ENCODE measurements around the gene ITGA8. TPM values are rescaled to one million over a fixed set of nuclear protein-coding genes. Genes with fewer than 3 reads are reported as not detected.

ITGA8 gene
- total and polyA plus RNA-seq, 9 of the 15 experiments (the other 6 are each of a cell fraction or from before 2014, with no cell fraction given), result 0.01 to 0.07 (median 0.04) TPM; not detected in 5

DNA sequence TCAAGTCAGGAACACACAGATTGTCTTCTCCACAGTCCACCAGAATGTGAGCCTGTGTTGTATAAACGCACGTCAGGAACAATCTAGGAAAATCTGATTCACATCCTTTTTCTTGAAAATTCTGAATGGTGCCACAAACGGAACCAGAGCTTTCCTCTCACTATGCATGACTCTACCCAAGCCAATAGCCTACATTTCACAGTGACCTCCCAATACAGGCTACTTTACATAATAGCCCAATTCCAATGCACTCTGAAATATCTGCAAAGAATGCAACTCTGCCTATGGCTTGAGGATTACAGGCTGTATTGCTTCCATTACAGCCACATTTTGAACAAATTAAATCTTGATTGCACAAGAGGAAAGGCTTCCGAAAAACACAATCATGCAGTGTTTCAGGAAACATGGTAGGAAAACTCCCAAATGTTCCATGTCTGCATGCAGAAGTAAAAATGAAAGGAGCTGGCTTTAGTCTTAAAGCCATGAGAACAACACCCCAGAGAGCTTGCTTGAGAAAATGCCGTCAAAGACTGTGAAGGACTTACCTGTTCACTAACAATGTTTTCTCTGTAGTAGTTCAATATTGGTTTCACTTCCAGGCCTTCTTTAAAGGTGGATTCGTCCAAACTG is 113.9 kb downstream of the ITGA8 start:
- Histone ChIP-seq H4K20me1 (replicated peaks; ENCODE audit: control insufficient read depth, insufficient read depth, low read length) (no peaks in the 10 kb centered on the region), H3K36me3 (ENCODE audit: control insufficient read depth, insufficient read depth, low read length) (no peaks in the 10 kb centered on the region), H3K9me1 (ENCODE audit: control insufficient read depth, insufficient read depth, low read length) (no peaks in the 10 kb centered on the region), H3K4me3 (no peak overlapping the region), H3K27ac (ENCODE audit: extremely low read depth, low read depth, low read length) (no peak overlapping the region), H3K9me3 (replicated peaks; ENCODE audit: control insufficient read depth, insufficient read depth, low read depth, low read length) (no peaks in the 10 kb centered on the region), H3K79me2 (ENCODE audit: control insufficient read depth, insufficient read depth, low read length) (no peaks in the 10 kb centered on the region), H3K4me1 (replicated peaks in 1 of 2; ENCODE audit: control insufficient read depth in 2 of 2, insufficient read depth in 2 of 2, low read length in 2 of 2) (peaks cover 0 to 11% of the 10 kb centered on the region in 2 experiments; a peak in 2 of 5 replicates), H3K27me3 (ENCODE audit: control insufficient read depth in 2 of 2, insufficient read depth in 2 of 2, low read length in 2 of 2) (no peaks in the 10 kb centered on the region; a peak in 1 of 5 replicates), H3K4me2 (ENCODE audit: insufficient read depth, low read length) (no peak overlapping the region), H3K9ac (ENCODE audit: insufficient read depth in 1 of 2, low read depth in 2 of 2, low read length in 2 of 2) (no peak overlapping the region), H2AFZ (ENCODE audit: low read depth, low read length) (peak overlapping the region; percentile 33; the same call in 1 of the 2 replicates)
- WGBS (ENCODE audit: insufficient coverage, low coverage, missing lambda C conversion rate), result 11% methylated on average over 6 of the region's 6 CpGs
- DNase-seq (ENCODE audit: extremely low read depth in 1 of 4, low spot score in 3 of 4) (no peak), FAIRE-seq (no peak), ATAC-seq (no peak)
- CTCF ChIA-PET (ENCODE audit: low intra/inter-chr PET ratio), result no interaction called here
- intact Hi-C loops (cut with micrococcal nuclease), result no loop called here
- no TSS peak for BruUV-seq (replicated peaks)
- POLR2A ChIA-PET, result interaction anchor here (1.4 to 1.5 kb wide), 2 partner anchors 12 to 15 kb away, joined by 3 to 4 read pairs; no protein-coding TSS in a partner anchor
- in situ Hi-C loops (cut with MboI), result no loop called here
- TF ChIP-seq SNRNP70 (optimal IDR thresholded peaks at IDR 0.05; ENCODE audit: low read depth, low read length), result no peak
- TF ChIP-seq KLF16 (IDR thresholded peaks at IDR 0.05), result no peak
- TF ChIP-seq, protein P1, sequence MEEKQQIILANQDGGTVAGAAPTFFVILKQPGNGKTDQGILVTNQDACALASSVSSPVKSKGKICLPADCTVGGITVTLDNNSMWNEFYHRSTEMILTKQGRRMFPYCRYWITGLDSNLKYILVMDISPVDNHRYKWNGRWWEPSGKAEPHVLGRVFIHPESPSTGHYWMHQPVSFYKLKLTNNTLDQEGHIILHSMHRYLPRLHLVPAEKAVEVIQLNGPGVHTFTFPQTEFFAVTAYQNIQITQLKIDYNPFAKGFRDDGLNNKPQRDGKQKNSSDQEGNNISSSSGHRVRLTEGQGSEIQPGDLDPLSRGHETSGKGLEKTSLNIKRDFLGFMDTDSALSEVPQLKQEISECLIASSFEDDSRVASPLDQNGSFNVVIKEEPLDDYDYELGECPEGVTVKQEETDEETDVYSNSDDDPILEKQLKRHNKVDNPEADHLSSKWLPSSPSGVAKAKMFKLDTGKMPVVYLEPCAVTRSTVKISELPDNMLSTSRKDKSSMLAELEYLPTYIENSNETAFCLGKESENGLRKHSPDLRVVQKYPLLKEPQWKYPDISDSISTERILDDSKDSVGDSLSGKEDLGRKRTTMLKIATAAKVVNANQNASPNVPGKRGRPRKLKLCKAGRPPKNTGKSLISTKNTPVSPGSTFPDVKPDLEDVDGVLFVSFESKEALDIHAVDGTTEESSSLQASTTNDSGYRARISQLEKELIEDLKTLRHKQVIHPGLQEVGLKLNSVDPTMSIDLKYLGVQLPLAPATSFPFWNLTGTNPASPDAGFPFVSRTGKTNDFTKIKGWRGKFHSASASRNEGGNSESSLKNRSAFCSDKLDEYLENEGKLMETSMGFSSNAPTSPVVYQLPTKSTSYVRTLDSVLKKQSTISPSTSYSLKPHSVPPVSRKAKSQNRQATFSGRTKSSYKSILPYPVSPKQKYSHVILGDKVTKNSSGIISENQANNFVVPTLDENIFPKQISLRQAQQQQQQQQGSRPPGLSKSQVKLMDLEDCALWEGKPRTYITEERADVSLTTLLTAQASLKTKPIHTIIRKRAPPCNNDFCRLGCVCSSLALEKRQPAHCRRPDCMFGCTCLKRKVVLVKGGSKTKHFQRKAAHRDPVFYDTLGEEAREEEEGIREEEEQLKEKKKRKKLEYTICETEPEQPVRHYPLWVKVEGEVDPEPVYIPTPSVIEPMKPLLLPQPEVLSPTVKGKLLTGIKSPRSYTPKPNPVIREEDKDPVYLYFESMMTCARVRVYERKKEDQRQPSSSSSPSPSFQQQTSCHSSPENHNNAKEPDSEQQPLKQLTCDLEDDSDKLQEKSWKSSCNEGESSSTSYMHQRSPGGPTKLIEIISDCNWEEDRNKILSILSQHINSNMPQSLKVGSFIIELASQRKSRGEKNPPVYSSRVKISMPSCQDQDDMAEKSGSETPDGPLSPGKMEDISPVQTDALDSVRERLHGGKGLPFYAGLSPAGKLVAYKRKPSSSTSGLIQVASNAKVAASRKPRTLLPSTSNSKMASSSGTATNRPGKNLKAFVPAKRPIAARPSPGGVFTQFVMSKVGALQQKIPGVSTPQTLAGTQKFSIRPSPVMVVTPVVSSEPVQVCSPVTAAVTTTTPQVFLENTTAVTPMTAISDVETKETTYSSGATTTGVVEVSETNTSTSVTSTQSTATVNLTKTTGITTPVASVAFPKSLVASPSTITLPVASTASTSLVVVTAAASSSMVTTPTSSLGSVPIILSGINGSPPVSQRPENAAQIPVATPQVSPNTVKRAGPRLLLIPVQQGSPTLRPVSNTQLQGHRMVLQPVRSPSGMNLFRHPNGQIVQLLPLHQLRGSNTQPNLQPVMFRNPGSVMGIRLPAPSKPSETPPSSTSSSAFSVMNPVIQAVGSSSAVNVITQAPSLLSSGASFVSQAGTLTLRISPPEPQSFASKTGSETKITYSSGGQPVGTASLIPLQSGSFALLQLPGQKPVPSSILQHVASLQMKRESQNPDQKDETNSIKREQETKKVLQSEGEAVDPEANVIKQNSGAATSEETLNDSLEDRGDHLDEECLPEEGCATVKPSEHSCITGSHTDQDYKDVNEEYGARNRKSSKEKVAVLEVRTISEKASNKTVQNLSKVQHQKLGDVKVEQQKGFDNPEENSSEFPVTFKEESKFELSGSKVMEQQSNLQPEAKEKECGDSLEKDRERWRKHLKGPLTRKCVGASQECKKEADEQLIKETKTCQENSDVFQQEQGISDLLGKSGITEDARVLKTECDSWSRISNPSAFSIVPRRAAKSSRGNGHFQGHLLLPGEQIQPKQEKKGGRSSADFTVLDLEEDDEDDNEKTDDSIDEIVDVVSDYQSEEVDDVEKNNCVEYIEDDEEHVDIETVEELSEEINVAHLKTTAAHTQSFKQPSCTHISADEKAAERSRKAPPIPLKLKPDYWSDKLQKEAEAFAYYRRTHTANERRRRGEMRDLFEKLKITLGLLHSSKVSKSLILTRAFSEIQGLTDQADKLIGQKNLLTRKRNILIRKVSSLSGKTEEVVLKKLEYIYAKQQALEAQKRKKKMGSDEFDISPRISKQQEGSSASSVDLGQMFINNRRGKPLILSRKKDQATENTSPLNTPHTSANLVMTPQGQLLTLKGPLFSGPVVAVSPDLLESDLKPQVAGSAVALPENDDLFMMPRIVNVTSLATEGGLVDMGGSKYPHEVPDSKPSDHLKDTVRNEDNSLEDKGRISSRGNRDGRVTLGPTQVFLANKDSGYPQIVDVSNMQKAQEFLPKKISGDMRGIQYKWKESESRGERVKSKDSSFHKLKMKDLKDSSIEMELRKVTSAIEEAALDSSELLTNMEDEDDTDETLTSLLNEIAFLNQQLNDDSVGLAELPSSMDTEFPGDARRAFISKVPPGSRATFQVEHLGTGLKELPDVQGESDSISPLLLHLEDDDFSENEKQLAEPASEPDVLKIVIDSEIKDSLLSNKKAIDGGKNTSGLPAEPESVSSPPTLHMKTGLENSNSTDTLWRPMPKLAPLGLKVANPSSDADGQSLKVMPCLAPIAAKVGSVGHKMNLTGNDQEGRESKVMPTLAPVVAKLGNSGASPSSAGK (IDR thresholded peaks at IDR 0.05), result no peak
- no peak for TF ChIP-seq ATF1 (CRISPR knock-in tag; IDR thresholded peaks at IDR 0.05)
- no peak for TF ChIP-seq ATF1 (tag; IDR thresholded peaks at IDR 0.05)
- no peak for TF ChIP-seq HMG20B (CRISPR knock-in tag; IDR thresholded peaks at IDR 0.05)
- no peak for TF ChIP-seq CTBP1 (IDR thresholded peaks at IDR 0.05; ENCODE audit: borderline replicate concordance)
- no peak for TF ChIP-seq DMBX1 (CRISPR knock-in tag; IDR thresholded peaks at IDR 0.05; ENCODE audit: borderline replicate concordance)
- no peak for TF ChIP-seq ZNF121 (CRISPR knock-in tag; conservative IDR thresholded peaks at IDR 0.05)
- TF ChIP-seq ZNF586 (CRISPR knock-in tag; conservative IDR thresholded peaks at IDR 0.05), result no peak
